Ureter (tissue), 1 donor: Measurements from ENCODE around the gene DUS1L. TPM values are rescaled to one million over a fixed set of nuclear protein-coding genes. Genes with fewer than 3 reads are reported as not detected.

ENCODE experiments used
- DNase-seq: peaks from one replicate; pipeline ENCODE4 v3.0.0-alpha.2; 2020; ENCODE audit warnings: low spot score
- total RNA-seq: library from RNA; stranded (reverse); gene quantifications from one replicate; pipeline ENCODE4 v1.2.4, GENCODE V29; 2023
- donor health status: DM: yes; HTN: yes; CAD: no.

DUS1L gene
- total RNA-seq, 1 donor from 2014 or later = 158 TPM

GRCh38 chr17:82023447-82024241, 42.0 kb downstream of the DUS1L start:
- no peak for DNase-seq

GRCh38 chr17:82022981-82023446, 42.6 kb downstream of the DUS1L start, which contains the start of gene LRRC45:
Gene LRRC45 (plus strand): TSS chr17:82023305. CDS start chr17:82023644, 339 bp downstream.
- peak; percentile 100 for DNase-seq

GRCh38 chr17:82022310-82022980, 43.2 kb downstream of the DUS1L start, which contains the start of gene CENPX:
Gene CENPX (minus strand): TSS chr17:82022878. CDS start chr17:82022861, 17 bp downstream.
- DNase-seq = no peak

- no peak for DNase-seq
Observed at GRCh38 chr17:82021900-82022309, 43.7 kb downstream of the DUS1L start.

- peak; percentile 84 for DNase-seq
Observed at GRCh38 chr17:82021107-82021899, 44.3 kb downstream of the DUS1L start.

GRCh38 chr17:82020572-82021106, 45.0 kb downstream of the DUS1L start:
- DNase-seq = no peak

- no peak for DNase-seq
Observed at GRCh38 chr17:82019690-82020571, 45.7 kb downstream of the DUS1L start.

- DNase-seq = no peak
Observed at GRCh38 chr17:82018989-82019689, 46.5 kb downstream of the DUS1L start.

GRCh38 chr17:82018152-82018988, 47.2 kb downstream of the DUS1L start:
- no peak for DNase-seq

- DNase-seq = no peak
Observed at GRCh38 chr17:82017612-82018151, 47.9 kb downstream of the DUS1L start.

- no peak for DNase-seq
Observed at GRCh38 chr17:82016875-82017459, 48.6 kb downstream of the DUS1L start.

- DNase-seq = no peak
Observed at GRCh38 chr17:82016061-82016874, 49.3 kb downstream of the DUS1L start.

GRCh38 chr17:82015311-82015971, 50.2 kb downstream of the DUS1L start:
- no peak for DNase-seq

GRCh38 chr17:82014971-82015310, 50.7 kb downstream of the DUS1L start:
- no peak for DNase-seq

- DNase-seq = no peak
Observed at GRCh38 chr17:82014432-82014831, 51.2 kb downstream of the DUS1L start.

GRCh38 chr17:82013772-82014321, 51.8 kb downstream of the DUS1L start:
- DNase-seq = no peak

GRCh38 chr17:82013341-82013740, 52.3 kb downstream of the DUS1L start:
- no peak for DNase-seq
